B cell (primary cell): ENCODE results near the gene ERBB4. TPM values are rescaled to one million over a fixed set of nuclear protein-coding genes. Genes with fewer than 3 reads are reported as not detected.

Experiments
- ATAC-seq: fragments of 200-7000 bp; cut with Tn5 transposase; one replicate; pipeline ENCODE4 v1.10.0; 2021; ENCODE audit warnings: low read depth, mild to moderate bottlenecking, moderate number of reproducible peaks, moderate library complexity
- CTCF ChIA-PET: fragments of 350-600 bp; sonication (Branson Sonifier 250); formaldehyde crosslinking; loops from one replicate; lab custom pipeline; 2021; ENCODE audit warnings: antibody characterized with exemption, inconsistent platforms; lab: Charles Lee
- POLR2A ChIA-PET: fragments of 350-600 bp; sonication (Branson Sonifier 250); formaldehyde crosslinking; loops from one replicate; lab custom pipeline; 2021; ENCODE audit warnings: antibody characterized with exemption; lab: Charles Lee
- DNase-seq: peaks from one replicate; pipeline ENCODE4 v3.0.0; 2013
- H2AFZ ChIP-seq: 2 replicates; pipeline ENCODE4 v1.6.1; 2012; ENCODE audit warnings: mild to moderate bottlenecking, low read depth, low read length; ENCODE audit not compliant: insufficient read depth, poor library complexity, severe bottlenecking
- H3K27ac ChIP-seq, 2 donors: 1 replicate in 1 of 2; 2 replicates in 1 of 2; pipeline ENCODE4 v1.5.1; 2012 to 2013; ENCODE audit warnings: low read length in 2 of 2, mild to moderate bottlenecking in 2 of 2, moderate library complexity in 1 of 2
- H3K27me3 ChIP-seq, 4 experiments: fragments of 200-600 bp in 1 of 4; sonication (generic) in 1 of 4; replicated peaks in 1 of 4; 1 replicate in 2 of 4; 2 replicates in 2 of 4; pipeline versions ENCODE4 v1.6.1 to v1.7.0; 2013 to 2016; ENCODE audit warnings: low read length in 3 of 4, mild to moderate bottlenecking in 2 of 4, mixed read lengths in 1 of 4, moderate library complexity in 1 of 4; ENCODE audit not compliant: insufficient read depth in 4 of 4, control insufficient read depth in 3 of 4; ENCODE audit errors: control extremely low read depth in 1 of 4
- H3K36me3 ChIP-seq, 2 experiments: replicated peaks in 1 of 2; 1 replicate in 1 of 2; 2 replicates in 1 of 2; pipeline versions ENCODE4 v1.6.1 to v1.7.1; 2013; ENCODE audit warnings: low read length in 1 of 2; ENCODE audit not compliant: insufficient read depth in 2 of 2, control insufficient read depth in 1 of 2; ENCODE audit errors: control extremely low read depth in 1 of 2, extremely low read depth in 1 of 2
- H3K4me1 ChIP-seq, 2 donors: fragments of 200-600 bp in 1 of 2; sonication (generic) in 1 of 2; 1 replicate in 1 of 2; 2 replicates in 1 of 2; pipeline versions ENCODE4 v1.5.1 to v1.6.1; 2013 to 2017; ENCODE audit warnings: low read length in 2 of 2; ENCODE audit not compliant: control insufficient read depth in 2 of 2, insufficient read depth in 2 of 2
- H3K4me2 ChIP-seq: replicated peaks from 2 replicates; pipeline ENCODE3; 2012; ENCODE audit warnings: mild to moderate bottlenecking, low read depth, low read length; ENCODE audit not compliant: poor library complexity, severe bottlenecking
- H3K4me3 ChIP-seq, 5 experiments: fragments of 200-600 bp in 1 of 5; sonication (generic) in 1 of 5; 1 replicate in 3 of 5; 2 replicates in 2 of 5; pipeline versions ENCODE4 v1.5.1 to v1.7.0; 2011 to 2016; ENCODE audit warnings: low read length in 4 of 5, mild to moderate bottlenecking in 4 of 5, low read depth in 2 of 5, control low read depth in 1 of 5, moderate library complexity in 1 of 5; ENCODE audit not compliant: insufficient read depth in 1 of 5; ENCODE audit errors: control extremely low read depth in 1 of 5, extremely low read depth in 1 of 5
- H3K79me2 ChIP-seq: fragments of 200-600 bp; sonication (generic); one replicate; pipeline ENCODE4 v1.6.0; 2016; ENCODE audit warnings: low read length; ENCODE audit not compliant: control insufficient read depth, insufficient read depth
- H3K9ac ChIP-seq: fragments of 200-600 bp; sonication (generic); 2 replicates; pipeline ENCODE4 v1.6.1; 2017; ENCODE audit warnings: mild to moderate bottlenecking, low read length, moderate library complexity
- H3K9me3 ChIP-seq, 3 donors: one replicate each; pipeline versions ENCODE4 v1.6.1 to v1.7.1; 2013; ENCODE audit warnings: low read length in 2 of 3; ENCODE audit not compliant: control insufficient read depth in 2 of 3, insufficient read depth in 1 of 3; ENCODE audit errors: control extremely low read depth in 1 of 3
- H4K20me1 ChIP-seq: 2 replicates; pipeline ENCODE4 v1.6.0; 2012; ENCODE audit warnings: mild to moderate bottlenecking, low read length; ENCODE audit not compliant: insufficient read depth, control insufficient read depth, poor library complexity, severe bottlenecking
- H3K27ac Mint-ChIP-seq: one replicate; pipeline ENCODE4 v1.8.0; 2021; ENCODE audit warnings: mixed read lengths
- H3K27me3 Mint-ChIP-seq: one replicate; pipeline ENCODE4 v1.8.0; 2021; ENCODE audit warnings: mixed read lengths
- H3K4me1 Mint-ChIP-seq: one replicate; pipeline ENCODE4 v1.8.0; 2021; ENCODE audit warnings: mixed read lengths
- H3K4me3 Mint-ChIP-seq: one replicate; pipeline ENCODE4 v1.8.0; 2021; ENCODE audit warnings: mixed read lengths
- H3K9me3 Mint-ChIP-seq: one replicate; pipeline ENCODE4 v1.8.0; 2022; ENCODE audit warnings: mixed read lengths; ENCODE audit not compliant: insufficient read depth
- EZH2 ChIP-seq: IDR thresholded peaks from 2 replicates; pipeline ENCODE4 v1.6.1; 2012; ENCODE audit warnings: borderline replicate concordance, low read depth, mild to moderate bottlenecking, moderate library complexity, low read length; ENCODE audit not compliant: insufficient read depth, poor library complexity, severe bottlenecking
- WGBS: methylation state at CpG from one replicate; pipeline ENCODE4 v1.1.5; 2013; ENCODE audit warnings: missing lambda C conversion rate; ENCODE audit not compliant: insufficient coverage; 5-methylcytosine and 5-hydroxymethylcytosine counted together
- intact Hi-C: fragments of 100-400 bp; cut with micrococcal nuclease; formaldehyde crosslinking; loops from one replicate; pipeline ENCODE4 v1.10.0; 2022
- polyA plus RNA-seq: library from polyadenylated mRNA; depleted of rRNA; stranded (reverse); fragments of >200 nt; gene quantifications from 2 replicates; pipeline ENCODE4 v1.2.3, GENCODE V29; 2012
- total RNA-seq, 2 donors: library from RNA; stranded (reverse); fragments of 120-200 nt in 1 of 2; gene quantifications; 1 replicate in 1 of 2; 2 replicates in 1 of 2; pipeline versions ENCODE4 v1.2.3 to v1.2.4, GENCODE V29; 2013 to 2022
- TF ChIP-seq, protein P1 (sequence below): fragments of 200-600 bp; IDR thresholded peaks from one replicate; pipeline ENCODE4 v1.8.0; 2022; ENCODE audit warnings: antibody characterized with exemption, mild to moderate bottlenecking

The ERBB4 gene
- total and polyA plus RNA-seq, 2 donors (not counting 1 experiment from before 2014, with no cell fraction given) = not detected

DNA sequence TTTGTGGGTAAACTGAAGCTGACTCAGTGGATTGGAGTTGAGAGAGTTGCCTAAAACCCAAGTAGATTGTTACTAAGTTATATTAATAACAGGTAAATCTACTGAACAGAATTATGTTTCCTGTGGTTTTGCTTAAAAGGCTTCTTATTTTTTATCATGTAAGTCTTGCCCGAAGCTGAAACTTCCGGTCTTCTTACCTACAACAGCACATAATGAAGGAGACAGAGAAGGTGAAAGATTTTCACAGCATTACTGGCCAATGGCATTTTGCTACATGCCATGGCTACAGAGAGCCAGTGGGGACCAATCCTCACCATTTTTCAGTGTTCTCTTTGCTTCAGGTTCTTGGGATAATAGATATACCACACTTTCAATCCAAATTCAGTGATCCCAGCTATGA, 220.0 kb downstream of the ERBB4 start:
- H3K27me3 Mint-ChIP-seq = no peaks in the 10 kb centered on the region
- WGBS = 70% methylated on average over 2 of the region's 2 CpGs
- ATAC-seq (no peak), DNase-seq (no peak)
- no peak overlapping the region for H3K9ac ChIP-seq
- H2AFZ ChIP-seq = no peak overlapping the region
- H3K79me2 ChIP-seq = no peaks in the 10 kb centered on the region
- no peak overlapping the region for H3K4me2 ChIP-seq
- H3K27ac ChIP-seq = no peak overlapping the region
- H3K4me1 Mint-ChIP-seq = no peaks in the 10 kb centered on the region
- H3K36me3 ChIP-seq = no peaks in the 10 kb centered on the region
- no peaks in the 10 kb centered on the region for H3K9me3 Mint-ChIP-seq
- no peak overlapping the region for H3K27ac Mint-ChIP-seq
- H3K27me3 ChIP-seq = no peaks in the 10 kb centered on the region
- intact Hi-C loops = no loop called here
- no peak overlapping the region for H3K4me3 Mint-ChIP-seq
- no peak overlapping the region for H3K4me3 ChIP-seq
- ChIA-PET POLR2A (no interaction called here), CTCF (no interaction called here)
- H3K4me1 ChIP-seq = no peaks in the 10 kb centered on the region
- TF ChIP-seq, protein P1, sequence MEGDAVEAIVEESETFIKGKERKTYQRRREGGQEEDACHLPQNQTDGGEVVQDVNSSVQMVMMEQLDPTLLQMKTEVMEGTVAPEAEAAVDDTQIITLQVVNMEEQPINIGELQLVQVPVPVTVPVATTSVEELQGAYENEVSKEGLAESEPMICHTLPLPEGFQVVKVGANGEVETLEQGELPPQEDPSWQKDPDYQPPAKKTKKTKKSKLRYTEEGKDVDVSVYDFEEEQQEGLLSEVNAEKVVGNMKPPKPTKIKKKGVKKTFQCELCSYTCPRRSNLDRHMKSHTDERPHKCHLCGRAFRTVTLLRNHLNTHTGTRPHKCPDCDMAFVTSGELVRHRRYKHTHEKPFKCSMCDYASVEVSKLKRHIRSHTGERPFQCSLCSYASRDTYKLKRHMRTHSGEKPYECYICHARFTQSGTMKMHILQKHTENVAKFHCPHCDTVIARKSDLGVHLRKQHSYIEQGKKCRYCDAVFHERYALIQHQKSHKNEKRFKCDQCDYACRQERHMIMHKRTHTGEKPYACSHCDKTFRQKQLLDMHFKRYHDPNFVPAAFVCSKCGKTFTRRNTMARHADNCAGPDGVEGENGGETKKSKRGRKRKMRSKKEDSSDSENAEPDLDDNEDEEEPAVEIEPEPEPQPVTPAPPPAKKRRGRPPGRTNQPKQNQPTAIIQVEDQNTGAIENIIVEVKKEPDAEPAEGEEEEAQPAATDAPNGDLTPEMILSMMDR = no peak
- no peak for TF ChIP-seq EZH2
- H4K20me1 ChIP-seq = no peaks in the 10 kb centered on the region
- no peaks in the 10 kb centered on the region for H3K9me3 ChIP-seq

DNA sequence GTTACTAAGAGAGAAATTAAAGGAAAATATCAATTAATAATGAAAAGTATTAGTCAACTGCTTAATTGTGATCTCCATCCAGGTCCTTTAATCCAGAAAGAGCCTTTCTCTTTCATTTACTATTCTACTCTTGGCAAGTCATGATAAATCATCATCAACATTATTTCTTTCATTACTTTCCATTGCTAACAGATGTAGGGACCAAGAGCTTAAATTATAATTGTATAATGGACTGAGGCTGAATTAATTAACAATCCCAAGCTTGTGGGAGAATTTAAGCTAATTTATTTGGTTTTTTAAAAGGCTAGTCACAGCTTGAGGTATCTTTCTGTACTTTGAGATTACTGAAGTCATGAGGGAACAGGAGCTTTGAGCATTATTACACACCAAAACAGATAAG, 223.9 kb downstream of the ERBB4 start:
- Histone ChIP-seq H2AFZ (no peak overlapping the region), H4K20me1 (no peaks in the 10 kb centered on the region), H3K27ac (no peak overlapping the region), H3K9me3 (no peaks in the 10 kb centered on the region), H3K79me2 (no peaks in the 10 kb centered on the region), H3K4me3 (no peak overlapping the region), H3K27me3 (no peaks in the 10 kb centered on the region), H3K4me1 (no peaks in the 10 kb centered on the region), H3K9ac (no peak overlapping the region), H3K36me3 (no peaks in the 10 kb centered on the region), H3K4me2 (no peak overlapping the region)
- DNase-seq (no peak), ATAC-seq (no peak)
- H3K27ac Mint-ChIP-seq = no peak overlapping the region
- ChIA-PET CTCF (no interaction called here), POLR2A (no interaction called here)
- intact Hi-C loops = no loop called here
- TF ChIP-seq EZH2 = no peak
- TF ChIP-seq, protein P1 = no peak
- no peak overlapping the region for H3K4me3 Mint-ChIP-seq
- no peaks in the 10 kb centered on the region for H3K9me3 Mint-ChIP-seq
- H3K4me1 Mint-ChIP-seq = no peaks in the 10 kb centered on the region
- H3K27me3 Mint-ChIP-seq = no peaks in the 10 kb centered on the region
